Fibroblast of the aortic adventitia (primary cell): ENCODE data around the gene PIP5K1C. TPM values are rescaled to one million over a fixed set of nuclear protein-coding genes. Genes with fewer than 3 reads are reported as not detected.
A peak's percentile ranks its signal among the peaks of the same experiment; 100 is the strongest.

Experiments used
- DNase-seq: peaks from one replicate; pipeline ENCODE4 v3.0.0-alpha.2; 2010; ENCODE audit warnings: low read depth
- H3K4me3 ChIP-seq: 2 replicates; pipeline ENCODE4 v1.5.1; 2011; ENCODE audit warnings: low read depth, mild to moderate bottlenecking, control low read depth, low read length, moderate library complexity
- total RNA-seq: library from RNA; depleted of rRNA; stranded (reverse); fragments of >200 nt; gene quantifications from 2 replicates; pipeline ENCODE4 v1.2.3, GENCODE V29; 2012; ENCODE audit warnings: low replicate concordance
- TF ChIP-seq, protein P1 (sequence below): IDR thresholded peaks from 2 replicates; pipeline ENCODE4 v1.5.1; 2011; ENCODE audit warnings: mild to moderate bottlenecking, low read length, control low read depth, inconsistent platforms; ENCODE audit not compliant: insufficient read depth

Gene PIP5K1C
- total RNA-seq, 1 donor: 32.2 TPM

- TF ChIP-seq, protein P1, sequence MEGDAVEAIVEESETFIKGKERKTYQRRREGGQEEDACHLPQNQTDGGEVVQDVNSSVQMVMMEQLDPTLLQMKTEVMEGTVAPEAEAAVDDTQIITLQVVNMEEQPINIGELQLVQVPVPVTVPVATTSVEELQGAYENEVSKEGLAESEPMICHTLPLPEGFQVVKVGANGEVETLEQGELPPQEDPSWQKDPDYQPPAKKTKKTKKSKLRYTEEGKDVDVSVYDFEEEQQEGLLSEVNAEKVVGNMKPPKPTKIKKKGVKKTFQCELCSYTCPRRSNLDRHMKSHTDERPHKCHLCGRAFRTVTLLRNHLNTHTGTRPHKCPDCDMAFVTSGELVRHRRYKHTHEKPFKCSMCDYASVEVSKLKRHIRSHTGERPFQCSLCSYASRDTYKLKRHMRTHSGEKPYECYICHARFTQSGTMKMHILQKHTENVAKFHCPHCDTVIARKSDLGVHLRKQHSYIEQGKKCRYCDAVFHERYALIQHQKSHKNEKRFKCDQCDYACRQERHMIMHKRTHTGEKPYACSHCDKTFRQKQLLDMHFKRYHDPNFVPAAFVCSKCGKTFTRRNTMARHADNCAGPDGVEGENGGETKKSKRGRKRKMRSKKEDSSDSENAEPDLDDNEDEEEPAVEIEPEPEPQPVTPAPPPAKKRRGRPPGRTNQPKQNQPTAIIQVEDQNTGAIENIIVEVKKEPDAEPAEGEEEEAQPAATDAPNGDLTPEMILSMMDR: no peak
- no peak overlapping the region for H3K4me3 ChIP-seq
- DNase-seq: no peak
Observed at GRCh38 chr19:3656073-3656746, 44.1 kb downstream of the PIP5K1C start.

DNA sequence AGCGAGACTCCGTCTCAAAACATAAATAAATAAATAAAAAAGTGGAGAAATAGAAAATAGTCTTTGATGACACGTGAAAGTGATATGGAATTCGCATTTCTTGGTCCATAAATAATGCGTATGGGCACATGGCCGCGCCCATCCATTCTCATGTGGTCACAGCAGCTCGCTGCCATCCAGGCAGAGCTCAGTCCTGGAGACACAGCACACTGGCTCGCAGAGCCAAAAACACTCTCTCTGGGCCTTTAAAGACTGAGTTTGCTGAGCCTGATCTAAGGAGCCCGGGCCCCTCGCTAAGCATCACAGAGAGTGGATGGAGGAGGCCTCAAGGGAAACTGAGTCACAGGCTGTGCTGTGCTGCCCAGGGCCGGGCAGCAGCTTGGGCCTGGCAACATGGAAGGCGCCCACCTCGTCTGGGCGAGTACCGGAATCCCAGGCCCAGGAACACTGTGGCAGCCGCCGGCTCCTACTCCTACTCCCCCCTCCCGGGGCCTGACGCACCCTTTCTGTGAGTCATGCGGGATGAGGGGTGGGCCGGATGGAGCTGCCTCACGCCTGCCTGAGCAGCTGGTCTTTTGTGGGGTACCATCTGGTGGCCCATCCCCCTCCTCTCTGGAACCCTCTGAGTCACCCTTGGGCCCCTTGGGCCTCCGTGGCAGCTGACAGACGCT, 44.7 kb downstream of the PIP5K1C start:
- H3K4me3 ChIP-seq: no peak overlapping the region
- peak; percentile 74 for DNase-seq
- TF ChIP-seq, protein P1: no peak

DNA sequence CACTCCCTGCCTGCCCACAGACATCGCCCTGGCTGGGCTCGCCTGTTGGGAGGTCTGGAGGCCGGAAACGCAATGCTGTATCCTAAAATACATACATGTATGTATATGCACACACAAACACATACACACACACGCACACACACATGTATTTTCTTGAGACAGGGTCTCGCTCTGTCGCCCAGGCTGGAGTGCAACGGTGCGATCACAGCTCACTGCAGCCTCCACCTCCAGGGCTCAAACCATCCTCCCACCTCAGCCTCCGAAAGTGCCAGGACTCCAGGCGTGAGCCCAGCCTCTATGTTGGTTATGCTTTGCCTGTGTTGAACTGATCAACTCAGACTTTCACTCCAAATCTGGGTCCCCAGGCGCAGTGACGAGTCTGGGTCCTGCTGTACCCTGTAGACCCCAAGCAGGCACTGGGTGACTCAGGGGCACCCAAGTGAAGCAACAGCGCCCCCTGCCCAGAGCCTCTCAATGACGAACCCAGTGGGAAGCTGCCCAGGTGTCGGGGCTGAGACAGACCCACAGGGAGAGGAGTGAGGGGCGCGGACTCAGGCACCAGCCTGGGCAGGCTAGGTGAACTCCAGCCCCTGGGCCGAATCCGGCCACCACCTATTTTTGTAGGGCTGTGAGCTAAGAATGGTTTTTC, 46.3 kb downstream of the PIP5K1C start:
- TF ChIP-seq, protein P1: no peak
- H3K4me3 ChIP-seq: no peak overlapping the region
- DNase-seq: no peak

DNA sequence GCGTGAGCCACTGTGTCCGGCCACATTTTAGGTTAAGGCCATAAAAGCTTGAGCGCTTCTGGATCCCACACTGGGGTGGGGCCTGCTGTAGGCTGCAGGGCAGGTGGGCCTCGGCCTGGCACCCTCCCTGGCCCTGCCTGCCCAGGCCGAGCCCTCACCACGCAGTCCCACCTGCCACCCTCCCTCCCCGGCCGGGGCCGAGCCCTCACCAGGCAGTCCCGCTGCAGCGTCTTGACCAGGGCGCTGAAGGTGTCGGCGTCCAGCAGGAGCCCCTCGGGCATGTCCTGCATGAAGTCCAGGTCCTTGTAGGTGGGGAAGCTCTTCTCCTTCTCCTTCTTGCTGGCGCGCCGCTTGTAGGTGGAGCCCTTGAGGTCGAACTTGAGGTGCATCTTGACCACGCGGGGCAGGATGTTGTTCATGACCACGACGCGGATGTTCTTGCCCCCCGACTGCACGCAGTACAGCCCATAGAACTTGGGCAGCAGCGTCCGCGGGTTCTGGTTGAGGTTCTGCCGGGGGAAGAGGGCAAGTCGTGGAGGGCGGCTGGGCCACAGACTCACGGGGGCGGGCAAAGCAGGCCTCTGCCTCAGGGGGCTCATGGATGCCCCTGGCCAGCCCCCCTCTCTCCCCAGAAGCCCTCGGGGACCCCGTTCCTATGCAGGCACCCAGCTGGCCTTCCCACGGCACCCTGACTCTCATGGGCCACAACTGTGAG, 47.0 kb downstream of the PIP5K1C start:
- no peak overlapping the region for H3K4me3 ChIP-seq
- TF ChIP-seq, protein P1: no peak
- DNase-seq: no peak

- DNase-seq: no peak
- no peak overlapping the region for H3K4me3 ChIP-seq
- TF ChIP-seq, protein P1: no peak
Observed at GRCh38 chr19:3652422-3652821, 47.8 kb downstream of the PIP5K1C start.

GRCh38 chr19:3651684-3652083, 48.6 kb downstream of the PIP5K1C start:
- H3K4me3 ChIP-seq: no peak overlapping the region
- TF ChIP-seq, protein P1: no peak
- no peak for DNase-seq
